ENCODE results near the gene LPCAT1.

DNA sequence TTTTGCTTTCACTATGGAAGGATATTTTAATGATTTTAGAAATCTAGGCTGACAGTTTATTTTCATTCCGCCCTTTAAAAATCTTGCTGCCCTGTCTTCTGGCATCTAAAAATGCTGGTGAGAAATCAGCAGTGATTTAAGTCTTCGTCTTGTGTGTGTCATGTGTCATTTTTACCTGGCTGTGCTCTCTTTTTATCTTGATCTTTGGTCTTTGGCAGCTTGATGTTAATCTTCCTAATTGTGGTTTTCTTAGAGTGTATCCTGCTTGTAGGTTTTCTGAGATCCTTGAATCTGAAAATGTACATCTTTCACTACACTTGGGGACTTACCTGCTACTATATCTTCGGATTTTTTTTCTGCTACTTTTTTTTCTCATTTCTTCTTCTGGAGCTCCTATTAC is 11.9 kb upstream of the LPCAT1 start:
- TF ChIP-seq, protein P1, sequence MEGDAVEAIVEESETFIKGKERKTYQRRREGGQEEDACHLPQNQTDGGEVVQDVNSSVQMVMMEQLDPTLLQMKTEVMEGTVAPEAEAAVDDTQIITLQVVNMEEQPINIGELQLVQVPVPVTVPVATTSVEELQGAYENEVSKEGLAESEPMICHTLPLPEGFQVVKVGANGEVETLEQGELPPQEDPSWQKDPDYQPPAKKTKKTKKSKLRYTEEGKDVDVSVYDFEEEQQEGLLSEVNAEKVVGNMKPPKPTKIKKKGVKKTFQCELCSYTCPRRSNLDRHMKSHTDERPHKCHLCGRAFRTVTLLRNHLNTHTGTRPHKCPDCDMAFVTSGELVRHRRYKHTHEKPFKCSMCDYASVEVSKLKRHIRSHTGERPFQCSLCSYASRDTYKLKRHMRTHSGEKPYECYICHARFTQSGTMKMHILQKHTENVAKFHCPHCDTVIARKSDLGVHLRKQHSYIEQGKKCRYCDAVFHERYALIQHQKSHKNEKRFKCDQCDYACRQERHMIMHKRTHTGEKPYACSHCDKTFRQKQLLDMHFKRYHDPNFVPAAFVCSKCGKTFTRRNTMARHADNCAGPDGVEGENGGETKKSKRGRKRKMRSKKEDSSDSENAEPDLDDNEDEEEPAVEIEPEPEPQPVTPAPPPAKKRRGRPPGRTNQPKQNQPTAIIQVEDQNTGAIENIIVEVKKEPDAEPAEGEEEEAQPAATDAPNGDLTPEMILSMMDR (IDR thresholded peaks at IDR 0.05): no peak
- TF ChIP-seq POLR2AphosphoS5 (IDR thresholded peaks at IDR 0.05; ENCODE audit: low read depth, low read length): no peak
- TF ChIP-seq, protein P2, sequence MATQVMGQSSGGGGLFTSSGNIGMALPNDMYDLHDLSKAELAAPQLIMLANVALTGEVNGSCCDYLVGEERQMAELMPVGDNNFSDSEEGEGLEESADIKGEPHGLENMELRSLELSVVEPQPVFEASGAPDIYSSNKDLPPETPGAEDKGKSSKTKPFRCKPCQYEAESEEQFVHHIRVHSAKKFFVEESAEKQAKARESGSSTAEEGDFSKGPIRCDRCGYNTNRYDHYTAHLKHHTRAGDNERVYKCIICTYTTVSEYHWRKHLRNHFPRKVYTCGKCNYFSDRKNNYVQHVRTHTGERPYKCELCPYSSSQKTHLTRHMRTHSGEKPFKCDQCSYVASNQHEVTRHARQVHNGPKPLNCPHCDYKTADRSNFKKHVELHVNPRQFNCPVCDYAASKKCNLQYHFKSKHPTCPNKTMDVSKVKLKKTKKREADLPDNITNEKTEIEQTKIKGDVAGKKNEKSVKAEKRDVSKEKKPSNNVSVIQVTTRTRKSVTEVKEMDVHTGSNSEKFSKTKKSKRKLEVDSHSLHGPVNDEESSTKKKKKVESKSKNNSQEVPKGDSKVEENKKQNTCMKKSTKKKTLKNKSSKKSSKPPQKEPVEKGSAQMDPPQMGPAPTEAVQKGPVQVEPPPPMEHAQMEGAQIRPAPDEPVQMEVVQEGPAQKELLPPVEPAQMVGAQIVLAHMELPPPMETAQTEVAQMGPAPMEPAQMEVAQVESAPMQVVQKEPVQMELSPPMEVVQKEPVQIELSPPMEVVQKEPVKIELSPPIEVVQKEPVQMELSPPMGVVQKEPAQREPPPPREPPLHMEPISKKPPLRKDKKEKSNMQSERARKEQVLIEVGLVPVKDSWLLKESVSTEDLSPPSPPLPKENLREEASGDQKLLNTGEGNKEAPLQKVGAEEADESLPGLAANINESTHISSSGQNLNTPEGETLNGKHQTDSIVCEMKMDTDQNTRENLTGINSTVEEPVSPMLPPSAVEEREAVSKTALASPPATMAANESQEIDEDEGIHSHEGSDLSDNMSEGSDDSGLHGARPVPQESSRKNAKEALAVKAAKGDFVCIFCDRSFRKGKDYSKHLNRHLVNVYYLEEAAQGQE (IDR thresholded peaks at IDR 0.05; ENCODE audit: insufficient read depth in 1 of 2, low read depth in 2 of 2, low read length in 1 of 2): no peak
- TF ChIP-seq SIN3A (IDR thresholded peaks at IDR 0.05; ENCODE audit: borderline replicate concordance, insufficient read depth, low read depth, low read length): no peak

All from Panc1 (cell line).